Measurements from ENCODE around the gene JARID2. TPM values are rescaled to one million over a fixed set of nuclear protein-coding genes. Genes with fewer than 3 reads are reported as not detected.
A peak's percentile ranks its signal among the peaks of the same experiment; 100 is the strongest.

Gene JARID2
- total RNA-seq, 6 experiments from 2014 or later, result 2.5 to 3.9 (median 3.0) TPM

GRCh38 chr6:15346315-15346714, 100.4 kb downstream of the JARID2 start:
- intact Hi-C loops (cut with DNase I), result no loop called here
- Histone ChIP-seq H3K27me3 (no peaks in the 10 kb centered on the region), H3K4me1 (peaks cover 0 to under 1% (median 0%) of the 10 kb centered on the region in 4 donors), H3K9me3 (no peaks in the 10 kb centered on the region), H3K27ac (no peak overlapping the region), H3K36me3 (no peaks in the 10 kb centered on the region), H3K4me3 (no peak overlapping the region)
- ATAC-seq (no peak), DNase-seq (no peak)
- TF ChIP-seq CTCF (IDR thresholded peaks at IDR 0.05) (no peak), POLR2A (IDR thresholded peaks at IDR 0.05) (no peak)
- WGBS (ENCODE audit: insufficient coverage, low coverage, low lambda C conversion rate, missing lambda C conversion rate), result 77% methylated on average over 5 of the region's 5 CpGs

- DNase-seq (no peak), ATAC-seq (no peak)
- H3K4me1 ChIP-seq, result no peaks in the 10 kb centered on the region
- no peaks in the 10 kb centered on the region for H3K9me3 ChIP-seq
- intact Hi-C loops (cut with DNase I), result no loop called here
- H3K27me3 ChIP-seq, result no peaks in the 10 kb centered on the region
- no peak overlapping the region for H3K4me3 ChIP-seq
- 75% methylated on average over 4 of the region's 4 CpGs for WGBS (ENCODE audit: insufficient coverage, low coverage, low lambda C conversion rate, missing lambda C conversion rate)
- TF ChIP-seq POLR2A (IDR thresholded peaks at IDR 0.05), result no peak
- no peak overlapping the region for H3K27ac ChIP-seq
- H3K36me3 ChIP-seq, result no peaks in the 10 kb centered on the region
Observed at GRCh38 chr6:15348528-15348927, 102.7 kb downstream of the JARID2 start.

GRCh38 chr6:15349379-15349778, 103.5 kb downstream of the JARID2 start:
- DNase-seq, result no peak
- no peak for TF ChIP-seq CTCF (IDR thresholded peaks at IDR 0.05)
- no peak for TF ChIP-seq POLR2A (IDR thresholded peaks at IDR 0.05)
- intact Hi-C loops (cut with DNase I), result no loop called here
- 86% methylated on average over 3 of the region's 5 CpGs for WGBS (ENCODE audit: insufficient coverage, low coverage, low lambda C conversion rate, missing lambda C conversion rate)
- ATAC-seq, result no peak
- H3K4me3 ChIP-seq, result no peak overlapping the region
- H3K4me1 ChIP-seq, result no peaks in the 10 kb centered on the region
- H3K9me3 ChIP-seq, result no peaks in the 10 kb centered on the region
- H3K27ac ChIP-seq, result no peak overlapping the region
- H3K27me3 ChIP-seq, result no peaks in the 10 kb centered on the region
- H3K36me3 ChIP-seq, result no peaks in the 10 kb centered on the region

GRCh38 chr6:15350386-15351083, 104.7 kb downstream of the JARID2 start:
- Histone ChIP-seq H3K4me1 (no peaks in the 10 kb centered on the region), H3K4me3 (no peak overlapping the region), H3K27me3 (no peaks in the 10 kb centered on the region), H3K36me3 (no peaks in the 10 kb centered on the region), H3K27ac (no peak overlapping the region), H3K9me3 (no peaks in the 10 kb centered on the region)
- no peak for ATAC-seq
- DNase-seq, result no peak
- TF ChIP-seq CTCF (IDR thresholded peaks at IDR 0.05), result no peak
- no peak for TF ChIP-seq POLR2A (IDR thresholded peaks at IDR 0.05)
- intact Hi-C loops (cut with DNase I), result no loop called here
- 66% methylated on average over 6 of the region's 6 CpGs for WGBS (ENCODE audit: insufficient coverage, low coverage, low lambda C conversion rate, missing lambda C conversion rate)

GRCh38 chr6:15351631-15352030, 105.8 kb downstream of the JARID2 start:
- Histone ChIP-seq H3K27me3 (no peaks in the 10 kb centered on the region), H3K27ac (no peak overlapping the region), H3K4me1 (no peaks in the 10 kb centered on the region), H3K9me3 (no peaks in the 10 kb centered on the region), H3K4me3 (no peak overlapping the region), H3K36me3 (no peaks in the 10 kb centered on the region)
- ATAC-seq, result peak in 1 of 4 donors; percentile 31
- no peak for DNase-seq
- intact Hi-C loops (cut with DNase I), result no loop called here
- WGBS (ENCODE audit: insufficient coverage, low coverage, low lambda C conversion rate, missing lambda C conversion rate), result 73% methylated on average over 3 of the region's 3 CpGs
- TF ChIP-seq POLR2A (IDR thresholded peaks at IDR 0.05) (no peak), CTCF (IDR thresholded peaks at IDR 0.05) (no peak)
